PC-3 (cell line): ENCODE measurements around the gene SNX5. TPM values are rescaled to one million over a fixed set of nuclear protein-coding genes. Genes with fewer than 3 reads are reported as not detected.
A peak's percentile ranks its signal among the peaks of the same experiment; 100 is the strongest.

ENCODE experiments used
- ATAC-seq: fragments of 200-7000 bp; cut with Tn5 transposase; 2 replicates; pipeline ENCODE4 v1.9.1; 2020; ENCODE audit warnings: mild to moderate bottlenecking, moderate library complexity
- BruUV-seq: library from RNA; stranded (reverse); fragments of 400-500 nt; replicated peaks from 2 replicates; lab custom pipeline; 2021; lab: Mats Ljungman, UMichigan
- CTCF ChIA-PET: fragments of 300-600 bp; sonication (Branson Sonifier 250); formaldehyde crosslinking; loops from one replicate; lab custom pipeline; 2022; ENCODE audit warnings: antibody characterized with exemption; lab: Charles Lee
- POLR2A ChIA-PET: fragments of 300-600 bp; sonication (Branson Sonifier 250); formaldehyde crosslinking; loops from one replicate; lab custom pipeline; 2022; ENCODE audit warnings: antibody characterized with exemption; ENCODE audit not compliant: unreplicated experiment; lab: Charles Lee
- DNase-seq: peaks from one replicate; pipeline ENCODE4 v3.0.0-alpha.2; 2015
- H2AFZ ChIP-seq: fragments of 300-600 bp; sonication (generic); 2 replicates; pipeline ENCODE4 v1.6.0; 2016; ENCODE audit warnings: antibody characterized with exemption, low read length
- H3F3A ChIP-seq: fragments of 300-600 bp; sonication (generic); one replicate; pipeline ENCODE4 v1.6.0; 2017; ENCODE audit warnings: antibody characterized with exemption, low read length, control low read depth, mild to moderate bottlenecking; ENCODE audit not compliant: unreplicated experiment
- H3K27ac ChIP-seq: fragments of 300-600 bp; sonication (generic); 2 replicates; pipeline ENCODE4 v1.5.1; 2016; ENCODE audit warnings: mild to moderate bottlenecking, low read length
- H3K27me3 ChIP-seq: fragments of 300-600 bp; sonication (generic); 2 replicates; pipeline ENCODE4 v1.6.1; 2016; ENCODE audit warnings: low read length, mixed read lengths
- H3K36me3 ChIP-seq: fragments of 300-600 bp; sonication (generic); 2 replicates; pipeline ENCODE4 v1.6.1; 2016; ENCODE audit warnings: low read depth, mixed run types, low read length, mixed read lengths
- H3K4me1 ChIP-seq: fragments of 300-600 bp; sonication (generic); 2 replicates; pipeline ENCODE4 v1.5.1; 2016; ENCODE audit warnings: low read length; ENCODE audit not compliant: insufficient read depth
- H3K4me2 ChIP-seq: fragments of 300-600 bp; sonication (generic); 2 replicates; pipeline ENCODE4 v1.6.0; 2016; ENCODE audit warnings: low read length
- H3K4me3 ChIP-seq: fragments of 300-600 bp; sonication (generic); 2 replicates; pipeline ENCODE4 v1.5.1; 2016; ENCODE audit warnings: mild to moderate bottlenecking, low read length, mixed read lengths
- H3K79me2 ChIP-seq: fragments of 300-600 bp; sonication (generic); 2 replicates; pipeline ENCODE4 v1.6.1; 2017; ENCODE audit warnings: low read length, mixed read lengths
- H3K9ac ChIP-seq: fragments of 300-600 bp; sonication (generic); 2 replicates; pipeline ENCODE4 v1.6.0; 2016; ENCODE audit warnings: mild to moderate bottlenecking, low read length
- H3K9me2 ChIP-seq: fragments of 300-600 bp; sonication (generic); replicated peaks from 2 replicates; pipeline ENCODE4 v1.6.1; 2016; ENCODE audit warnings: mixed run types, low read length, mixed read lengths
- H3K9me3 ChIP-seq: fragments of 300-600 bp; sonication (generic); 2 replicates; pipeline ENCODE4 v1.6.1; 2016; ENCODE audit warnings: low read length, mixed read lengths
- H4K20me1 ChIP-seq: fragments of 300-600 bp; sonication (generic); 2 replicates; pipeline ENCODE4 v1.6.1; 2016; ENCODE audit warnings: low read length, mixed read lengths
- CTCF ChIP-seq: fragments of 300-600 bp; sonication (generic); conservative IDR thresholded peaks from 2 replicates; pipeline ENCODE4 v1.5.1; 2017; ENCODE audit warnings: antibody characterized with exemption, low read depth, mild to moderate bottlenecking, low read length
- EZH2 ChIP-seq: fragments of 300-600 bp; sonication (generic); IDR thresholded peaks from one replicate; pipeline ENCODE4 v1.6.1; 2017; ENCODE audit warnings: antibody characterized with exemption, mild to moderate bottlenecking, low read length; ENCODE audit not compliant: unreplicated experiment
- EZH2phosphoT487 ChIP-seq: fragments of 300-600 bp; sonication (generic); IDR thresholded peaks from 2 replicates; pipeline ENCODE4 v1.6.1; 2018; ENCODE audit warnings: mild to moderate bottlenecking, antibody characterized with exemption, low read length, borderline replicate concordance
- intact Hi-C: fragments of 100-400 bp; cut with micrococcal nuclease; formaldehyde crosslinking; loops from 2 replicates; pipeline ENCODE4 v1.9.0; 2023
- total RNA-seq: library from RNA; depleted of rRNA; stranded (reverse); fragments of >200 nt; gene quantifications from 2 replicates; pipeline ENCODE4 v1.2.3, GENCODE V29; 2014

Gene SNX5
- total RNA-seq, 1 experiment from 2014 or later = 159 TPM

GRCh38 chr20:17959257-17959627 lies 9.4 kb downstream of the SNX5 start:
- intact Hi-C loops = no loop called here
- no peak overlapping the region for H3K27ac ChIP-seq
- no TSS peak for BruUV-seq
- CTCF ChIA-PET = no interaction called here
- no peak overlapping the region for H3K9ac ChIP-seq
- no peak overlapping the region for H2AFZ ChIP-seq
- peaks cover 86% of the 10 kb centered on the region for H4K20me1 ChIP-seq
- ATAC-seq = no peak
- POLR2A ChIA-PET = no interaction called here
- peaks cover 61% of the 10 kb centered on the region for H3K36me3 ChIP-seq
- no peak for DNase-seq
- H3K4me1 ChIP-seq = peaks cover 33% of the 10 kb centered on the region
- no peaks in the 10 kb centered on the region for H3K27me3 ChIP-seq
- TF ChIP-seq CTCF = no peak
- no peak for TF ChIP-seq EZH2phosphoT487
- TF ChIP-seq EZH2 = no peak
- H3K9me2 ChIP-seq = no peaks in the 10 kb centered on the region
- H3K4me2 ChIP-seq = no peak overlapping the region
- peaks cover 100% of the 10 kb centered on the region for H3K79me2 ChIP-seq
- no peaks in the 10 kb centered on the region for H3F3A ChIP-seq
- H3K9me3 ChIP-seq = no peaks in the 10 kb centered on the region
- H3K4me3 ChIP-seq = no peak overlapping the region

- CTCF ChIA-PET = interaction anchor here (0.5 to 1.0 kb wide), 7 partner anchors 10 to 215 kb away, joined by 3 to 6 read pairs (median 3); no protein-coding TSS in a partner anchor
- no peak overlapping the region for H3K9ac ChIP-seq
- intact Hi-C loops = loop anchor here (1.0 kb wide), 1 partner anchor 38 kb away; no protein-coding TSS in a partner anchor
- BruUV-seq = no TSS peak
- TF ChIP-seq EZH2phosphoT487 (no peak), CTCF (peak; percentile 40; the same call in 1 of the 2 replicates)
- H3K27ac ChIP-seq = no peak overlapping the region
- H3K79me2 ChIP-seq = peaks cover 100% of the 10 kb centered on the region
- DNase-seq = peak; percentile 43
- H3K36me3 ChIP-seq = peaks cover 61% of the 10 kb centered on the region
- ATAC-seq = peak; percentile 35
- H3F3A ChIP-seq = no peaks in the 10 kb centered on the region
- no peaks in the 10 kb centered on the region for H3K9me2 ChIP-seq
- peaks cover 27% of the 10 kb centered on the region for H3K4me1 ChIP-seq
- no peak overlapping the region for H3K4me3 ChIP-seq
- H4K20me1 ChIP-seq = peaks cover 86% of the 10 kb centered on the region
- no peaks in the 10 kb centered on the region for H3K27me3 ChIP-seq
- H3K4me2 ChIP-seq = no peak overlapping the region
- no peaks in the 10 kb centered on the region for H3K9me3 ChIP-seq
- H2AFZ ChIP-seq = no peak overlapping the region
- POLR2A ChIA-PET = interaction anchor here (0.5 kb wide), 1 partner anchor 402 kb away, joined by 5 read pairs; no protein-coding TSS in a partner anchor
Measured at GRCh38 chr20:17958373-17959256, 10.0 kb downstream of the SNX5 start.
